Measurements from ENCODE around the gene CHAC1.

Gene CHAC1

DNA sequence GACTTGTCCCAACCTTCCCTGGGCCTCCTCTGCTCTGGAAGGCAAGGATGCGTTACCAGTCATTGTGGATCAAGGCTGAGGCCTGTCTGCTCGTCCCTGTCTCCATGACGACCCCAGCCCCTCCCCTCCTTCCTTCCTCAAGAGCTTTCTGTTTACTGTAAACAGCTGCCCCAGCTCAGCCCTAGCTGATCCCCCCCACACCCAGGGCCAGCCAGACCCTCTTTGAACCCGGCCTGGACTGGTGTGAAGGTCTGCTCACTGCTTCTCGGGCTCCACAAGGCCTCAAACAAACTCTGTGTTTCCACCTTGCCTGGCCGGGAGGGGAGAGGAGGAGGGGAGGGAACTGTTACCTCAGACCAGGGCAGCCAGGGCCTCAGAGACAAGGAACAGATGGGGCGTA is 42.1 kb upstream of the CHAC1 start:
- TF ChIP-seq, protein P1, sequence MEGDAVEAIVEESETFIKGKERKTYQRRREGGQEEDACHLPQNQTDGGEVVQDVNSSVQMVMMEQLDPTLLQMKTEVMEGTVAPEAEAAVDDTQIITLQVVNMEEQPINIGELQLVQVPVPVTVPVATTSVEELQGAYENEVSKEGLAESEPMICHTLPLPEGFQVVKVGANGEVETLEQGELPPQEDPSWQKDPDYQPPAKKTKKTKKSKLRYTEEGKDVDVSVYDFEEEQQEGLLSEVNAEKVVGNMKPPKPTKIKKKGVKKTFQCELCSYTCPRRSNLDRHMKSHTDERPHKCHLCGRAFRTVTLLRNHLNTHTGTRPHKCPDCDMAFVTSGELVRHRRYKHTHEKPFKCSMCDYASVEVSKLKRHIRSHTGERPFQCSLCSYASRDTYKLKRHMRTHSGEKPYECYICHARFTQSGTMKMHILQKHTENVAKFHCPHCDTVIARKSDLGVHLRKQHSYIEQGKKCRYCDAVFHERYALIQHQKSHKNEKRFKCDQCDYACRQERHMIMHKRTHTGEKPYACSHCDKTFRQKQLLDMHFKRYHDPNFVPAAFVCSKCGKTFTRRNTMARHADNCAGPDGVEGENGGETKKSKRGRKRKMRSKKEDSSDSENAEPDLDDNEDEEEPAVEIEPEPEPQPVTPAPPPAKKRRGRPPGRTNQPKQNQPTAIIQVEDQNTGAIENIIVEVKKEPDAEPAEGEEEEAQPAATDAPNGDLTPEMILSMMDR (IDR thresholded peaks at IDR 0.05) = no peak

DNA sequence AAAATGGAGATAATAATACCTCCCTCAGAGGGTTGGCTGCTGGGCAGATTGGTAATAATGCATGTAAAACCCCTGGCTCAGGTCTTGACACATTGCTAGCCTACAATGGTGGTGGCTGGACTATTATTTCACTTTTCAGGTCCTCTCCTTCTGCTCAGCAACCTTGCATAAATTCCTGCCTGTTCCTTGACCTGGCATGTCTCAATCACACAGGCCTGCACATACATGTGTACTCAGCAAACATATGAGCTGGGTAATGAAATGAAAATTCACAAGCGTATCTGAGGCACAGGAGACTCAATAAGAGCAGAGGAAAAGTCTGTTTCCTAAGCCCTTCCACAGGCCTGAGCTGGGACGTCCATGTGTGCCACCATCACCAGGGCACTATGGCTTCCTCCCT is 41.6 kb upstream of the CHAC1 start:
- TF ChIP-seq, protein P1 (IDR thresholded peaks at IDR 0.05) = no peak

DNA sequence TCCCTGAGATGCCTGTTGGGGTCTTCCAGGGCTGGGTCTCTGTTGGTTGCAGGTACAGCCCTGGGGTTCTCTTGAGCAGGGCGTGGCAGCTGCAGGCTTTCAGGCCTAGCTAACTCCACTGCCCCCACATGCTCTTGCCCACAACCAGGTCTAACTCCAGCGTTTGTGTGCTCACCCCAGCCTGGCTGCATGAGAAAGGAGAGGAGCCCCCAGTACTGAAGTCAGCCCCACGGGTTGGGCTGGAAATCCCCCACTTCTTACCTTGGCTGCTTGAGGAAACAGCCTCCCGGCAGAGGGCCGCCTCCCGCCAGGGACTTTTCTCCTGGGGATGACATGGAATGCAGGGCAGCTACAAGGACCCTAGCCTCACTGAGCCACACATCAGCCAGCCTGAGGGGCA is 40.8 kb upstream of the CHAC1 start:
- TF ChIP-seq, protein P1 (IDR thresholded peaks at IDR 0.05) = no peak

DNA sequence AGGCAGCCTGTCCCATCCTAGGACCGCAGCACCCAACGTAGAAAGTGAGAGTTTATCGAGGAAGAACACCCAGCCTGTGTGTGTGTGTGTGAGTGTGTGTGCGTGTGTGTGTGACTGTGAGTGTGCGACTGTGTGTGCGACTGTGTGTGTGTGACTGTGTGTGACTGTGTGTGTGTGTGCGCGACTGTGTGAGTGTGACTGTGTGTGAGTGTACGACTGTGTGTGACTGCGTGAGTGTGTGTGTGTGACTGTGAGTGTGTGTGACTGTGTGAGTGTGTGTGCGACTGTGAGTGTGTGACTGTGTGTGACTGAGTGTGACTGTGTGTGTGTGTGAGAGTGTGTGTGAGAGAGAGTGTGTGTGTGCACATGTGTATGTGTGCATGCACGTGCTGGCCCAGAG is 39.3 kb upstream of the CHAC1 start:
- TF ChIP-seq, protein P1 (IDR thresholded peaks at IDR 0.05) = no peak

DNA sequence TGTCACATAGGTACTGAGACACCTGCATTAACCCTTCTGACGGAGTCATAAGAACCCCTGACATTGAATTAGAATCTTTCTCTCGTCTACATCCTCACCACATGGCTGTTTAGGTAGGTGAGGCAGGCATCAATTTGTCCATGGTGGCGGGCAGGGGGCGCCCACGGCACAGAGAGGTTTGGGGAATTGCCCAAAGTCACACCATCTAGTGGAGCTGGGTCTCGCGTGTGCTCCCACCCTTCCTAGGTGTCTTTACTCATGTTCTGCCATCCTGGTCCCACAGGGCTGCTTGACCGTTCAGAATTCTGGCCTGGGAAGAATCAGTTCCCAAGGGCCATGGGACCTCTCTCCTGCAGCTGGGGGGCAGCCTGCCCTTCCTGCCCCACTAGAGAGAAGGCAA is 38.8 kb upstream of the CHAC1 start:
- TF ChIP-seq, protein P1 (IDR thresholded peaks at IDR 0.05) = no peak

DNA sequence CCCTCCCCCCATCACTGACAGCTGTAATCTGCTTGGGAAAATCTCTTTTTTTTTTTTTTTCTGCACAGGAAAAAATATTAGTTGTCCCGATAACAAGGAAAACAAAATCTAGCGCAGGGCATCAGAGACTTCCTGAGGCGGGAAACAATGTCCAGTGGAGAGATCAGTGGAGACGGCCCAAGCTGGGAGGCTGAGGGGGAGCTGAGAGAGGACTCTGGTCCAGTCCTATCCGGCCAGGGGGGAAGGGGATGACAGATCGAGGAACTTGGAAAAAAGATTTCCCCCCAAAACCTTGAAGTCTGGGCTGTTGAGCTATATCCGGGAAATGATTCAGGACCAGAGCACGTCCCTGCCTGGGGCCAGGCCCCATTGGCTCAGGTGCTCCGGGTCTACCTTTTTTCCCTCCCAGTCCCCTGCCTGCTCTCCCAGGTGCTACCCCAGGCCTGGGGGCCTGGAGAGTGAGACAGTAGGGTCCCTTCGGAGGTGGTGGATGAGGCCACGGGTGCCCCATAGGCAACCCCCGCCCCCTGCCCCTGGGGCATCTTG is 38.1 kb upstream of the CHAC1 start:
- TF ChIP-seq, protein P1 (IDR thresholded peaks at IDR 0.05) = no peak

DNA sequence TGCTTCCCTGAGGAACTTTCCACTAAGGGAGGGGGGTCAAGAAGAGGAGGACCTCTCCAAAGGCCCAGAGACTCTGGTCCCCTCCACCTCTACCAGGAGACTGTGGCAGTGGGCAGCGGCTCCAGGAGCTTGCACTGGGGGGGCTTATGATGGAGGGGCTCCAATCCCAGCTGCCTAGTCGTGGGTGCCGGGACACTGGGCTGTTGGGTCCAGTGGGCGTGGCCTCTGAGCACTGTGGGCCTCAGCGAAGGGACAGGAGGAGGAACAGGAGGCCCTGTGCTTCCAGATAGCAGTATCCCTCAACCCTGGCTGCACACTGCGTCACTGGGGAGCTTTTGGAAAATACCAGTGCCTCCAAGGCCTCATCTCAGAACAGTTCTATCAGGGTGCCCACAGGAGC is 37.6 kb upstream of the CHAC1 start:
- TF ChIP-seq, protein P1 (IDR thresholded peaks at IDR 0.05) = no peak

DNA sequence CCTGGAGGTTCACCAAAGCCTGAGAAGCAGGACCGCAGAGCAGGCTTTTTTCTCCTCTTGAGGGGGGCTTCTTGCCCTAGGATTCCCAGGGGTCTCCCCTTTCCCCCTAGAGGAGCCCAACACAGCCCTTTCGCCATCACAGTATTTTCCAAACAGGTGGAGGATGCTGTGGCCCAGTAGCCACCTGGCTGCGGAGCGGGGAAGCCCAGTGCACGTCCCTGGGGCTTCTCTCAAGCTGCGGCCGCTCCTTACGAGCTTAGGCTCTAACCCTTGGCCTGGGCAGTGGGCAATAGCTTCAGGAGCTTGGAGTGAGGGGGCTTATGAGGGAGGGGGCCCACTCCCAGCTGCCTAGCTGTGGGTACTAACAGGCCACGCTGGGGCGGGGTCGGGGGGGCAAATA is 35.7 kb upstream of the CHAC1 start:
- TF ChIP-seq, protein P1 (IDR thresholded peaks at IDR 0.05) = no peak

Data from LNCAP (cell line).